ENCODE measurements around the gene FBL. TPM values are rescaled to one million over a fixed set of nuclear protein-coding genes. Genes with fewer than 3 reads are reported as not detected.
"Not testable (repeated sequence)": the region's sequence is repeated elsewhere in the genome, so short reads cannot be mapped to it uniquely, and the experiment has no call there.

FBL gene
- total RNA-seq, 4 donors from 2014 or later, result 167 to 224 (median 174) TPM

DNA sequence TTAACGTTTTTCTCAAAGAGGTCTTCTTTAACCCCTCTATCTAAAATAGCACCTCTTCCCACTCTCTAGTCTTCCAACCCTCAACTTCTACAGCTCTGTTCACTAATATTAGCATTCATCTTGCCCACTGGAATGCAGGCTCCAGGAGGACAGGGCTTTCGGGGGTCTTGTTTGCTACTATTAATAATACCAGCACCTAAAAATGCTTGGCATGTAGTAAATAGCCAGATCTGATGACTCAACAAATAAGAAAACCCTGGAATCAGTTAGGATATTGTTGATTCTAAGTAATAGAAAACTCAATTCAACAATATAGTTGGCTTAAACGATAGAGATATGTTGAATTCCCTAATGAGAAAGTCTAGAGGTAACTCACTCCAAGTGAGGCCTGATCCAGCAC, 26.4 kb downstream of the FBL start:
- WGBS, 2 donors, result 81 to 83% methylated on average over 3 of the region's 3 CpGs
- no peak for TF ChIP-seq POLR2A (IDR thresholded peaks at IDR 0.05)
- TF ChIP-seq, protein P1, sequence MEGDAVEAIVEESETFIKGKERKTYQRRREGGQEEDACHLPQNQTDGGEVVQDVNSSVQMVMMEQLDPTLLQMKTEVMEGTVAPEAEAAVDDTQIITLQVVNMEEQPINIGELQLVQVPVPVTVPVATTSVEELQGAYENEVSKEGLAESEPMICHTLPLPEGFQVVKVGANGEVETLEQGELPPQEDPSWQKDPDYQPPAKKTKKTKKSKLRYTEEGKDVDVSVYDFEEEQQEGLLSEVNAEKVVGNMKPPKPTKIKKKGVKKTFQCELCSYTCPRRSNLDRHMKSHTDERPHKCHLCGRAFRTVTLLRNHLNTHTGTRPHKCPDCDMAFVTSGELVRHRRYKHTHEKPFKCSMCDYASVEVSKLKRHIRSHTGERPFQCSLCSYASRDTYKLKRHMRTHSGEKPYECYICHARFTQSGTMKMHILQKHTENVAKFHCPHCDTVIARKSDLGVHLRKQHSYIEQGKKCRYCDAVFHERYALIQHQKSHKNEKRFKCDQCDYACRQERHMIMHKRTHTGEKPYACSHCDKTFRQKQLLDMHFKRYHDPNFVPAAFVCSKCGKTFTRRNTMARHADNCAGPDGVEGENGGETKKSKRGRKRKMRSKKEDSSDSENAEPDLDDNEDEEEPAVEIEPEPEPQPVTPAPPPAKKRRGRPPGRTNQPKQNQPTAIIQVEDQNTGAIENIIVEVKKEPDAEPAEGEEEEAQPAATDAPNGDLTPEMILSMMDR (IDR thresholded peaks at IDR 0.05), result no peak
- no peak overlapping the region for H3K4me3 ChIP-seq (ENCODE audit: low read depth, poor library complexity, severe bottlenecking)
- DNase-seq (ENCODE audit: low spot score in 2 of 2), result no peak
- intact Hi-C loops (cut with DNase I; ENCODE audit: low total_unique reads), result loop anchor here (5.0 kb wide), 1 partner anchor 922 kb away; the partner anchor contains the start of genes NFKBIB and SIRT2

DNA sequence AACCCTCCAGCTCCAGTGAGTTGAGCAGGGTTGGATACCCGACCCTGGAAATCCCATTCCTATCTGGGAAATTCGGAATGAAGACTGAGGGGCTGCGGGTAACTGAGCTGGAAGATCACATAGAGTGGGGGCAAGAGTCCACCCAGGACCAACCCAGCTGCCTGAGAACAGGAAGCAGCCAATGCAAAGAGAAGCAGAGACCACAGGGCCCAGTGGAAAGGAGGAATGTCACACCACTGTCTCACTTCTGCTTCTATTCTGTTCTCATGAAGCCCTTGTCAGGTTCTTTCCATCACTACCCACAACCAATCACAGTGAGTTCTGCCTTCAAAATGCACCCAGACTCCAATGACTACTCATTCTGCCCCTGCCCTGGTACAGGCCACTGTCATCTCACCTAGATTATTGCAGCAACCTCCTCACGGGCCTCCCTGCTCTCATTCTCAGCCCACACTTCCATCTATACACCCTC, 27.5 kb downstream of the FBL start:
- 80 to 96% methylated on average over 4 of the region's 4 CpGs for WGBS, 2 donors
- TF ChIP-seq POLR2A (IDR thresholded peaks at IDR 0.05), result no peak
- TF ChIP-seq, protein P1 (IDR thresholded peaks at IDR 0.05), result no peak
- H3K4me3 ChIP-seq (ENCODE audit: low read depth, poor library complexity, severe bottlenecking), result no peak overlapping the region
- intact Hi-C loops (cut with DNase I; ENCODE audit: low total_unique reads), result no loop called here
- peak in 1 of 2 donors; percentile 68 for DNase-seq (ENCODE audit: low spot score in 2 of 2)

DNA sequence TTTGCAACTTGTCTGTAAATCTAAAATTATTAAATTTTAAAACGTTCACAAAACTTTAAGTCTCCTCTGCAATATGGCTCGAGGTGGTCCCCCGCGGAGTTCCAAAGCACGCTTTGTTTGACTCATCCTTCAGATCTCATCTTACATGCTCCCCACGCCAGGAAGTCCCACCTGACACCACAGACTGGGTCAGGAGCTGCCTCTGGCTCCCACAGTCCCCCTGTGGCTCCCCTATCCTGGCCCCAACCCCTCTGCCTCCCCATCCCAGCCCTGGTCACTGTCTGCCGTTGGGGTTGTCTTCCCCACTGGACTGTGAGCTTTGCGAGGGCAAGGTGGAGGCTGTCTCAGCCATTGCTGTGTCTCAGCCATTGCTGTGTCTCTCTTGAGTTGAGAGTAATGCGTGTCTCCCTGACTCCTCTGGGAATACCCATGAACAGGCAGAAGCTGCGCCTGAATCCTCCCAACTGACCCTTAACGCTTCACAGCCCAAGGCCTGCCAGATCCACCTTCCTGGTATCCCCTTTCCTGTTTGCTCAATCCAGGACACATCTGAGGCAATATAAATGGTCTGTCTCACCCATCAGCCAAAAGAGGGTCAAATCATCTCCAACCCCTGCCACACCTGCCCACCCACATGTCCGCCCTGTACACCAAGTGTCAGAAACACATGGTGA, 28.2 kb downstream of the FBL start:
- peak in 1 of 2 donors; percentile 58 for DNase-seq (ENCODE audit: low spot score in 2 of 2)
- no peak for TF ChIP-seq POLR2A (IDR thresholded peaks at IDR 0.05)
- TF ChIP-seq, protein P1 (IDR thresholded peaks at IDR 0.05), result no peak
- 89 to 92% methylated on average over 12 of the region's 12 CpGs for WGBS, 2 donors
- H3K4me3 ChIP-seq (ENCODE audit: low read depth, poor library complexity, severe bottlenecking), result no peak overlapping the region
- intact Hi-C loops (cut with DNase I; ENCODE audit: low total_unique reads), result no loop called here

GRCh38 chr19:39816287-39817048, 29.7 kb downstream of the FBL start:
- DNase-seq (ENCODE audit: low spot score in 2 of 2), result no peak
- H3K4me3 ChIP-seq (ENCODE audit: low read depth, poor library complexity, severe bottlenecking), result no peak overlapping the region
- TF ChIP-seq, protein P1 (IDR thresholded peaks at IDR 0.05), result no peak
- TF ChIP-seq POLR2A (IDR thresholded peaks at IDR 0.05), result no peak
- 88 to 89% methylated on average over 5 of the region's 5 CpGs for WGBS, 2 donors
- intact Hi-C loops (cut with DNase I; ENCODE audit: low total_unique reads), result no loop called here

- DNase-seq (ENCODE audit: low spot score in 2 of 2), result no peak
- TF ChIP-seq, protein P1 (IDR thresholded peaks at IDR 0.05), result no peak
- no peak for TF ChIP-seq POLR2A (IDR thresholded peaks at IDR 0.05)
- no peak overlapping the region for H3K4me3 ChIP-seq (ENCODE audit: low read depth, poor library complexity, severe bottlenecking)
- 91 to 95% methylated on average over 3 of the region's 3 CpGs for WGBS, 2 donors
- intact Hi-C loops (cut with DNase I; ENCODE audit: low total_unique reads), result no loop called here
These were observed 31.6 kb downstream of the FBL start for GRCh38 chr19:39814595-39814994.

GRCh38 chr19:39814111-39814510, 32.1 kb downstream of the FBL start:
- WGBS, 2 donors, result 95 to 96% methylated on average over 6 of the region's 6 CpGs
- H3K4me3 ChIP-seq (ENCODE audit: low read depth, poor library complexity, severe bottlenecking); intact Hi-C loops (cut with DNase I; ENCODE audit: low total_unique reads); DNase-seq (ENCODE audit: low spot score in 2 of 2): not testable (repeated sequence)
